Urinary bladder (tissue), 4 donors: ENCODE results near the gene SLC33A1. TPM values are rescaled to one million over a fixed set of nuclear protein-coding genes. Genes with fewer than 3 reads are reported as not detected.
"Not testable (repeated sequence)": the region's sequence is repeated elsewhere in the genome, so short reads cannot be mapped to it uniquely, and the experiment has no call there.

Experiments
- DNase-seq: peaks from one replicate; pipeline ENCODE4 v3.0.0-alpha.2; 2015; ENCODE audit errors: extremely low spot score
- H3K27ac ChIP-seq: one replicate; pipeline ENCODE4 v1.5.1; 2013; ENCODE audit warnings: low read depth, mild to moderate bottlenecking, moderate library complexity
- H3K36me3 ChIP-seq: one replicate; pipeline ENCODE4 v1.6.1; 2013; ENCODE audit warnings: mild to moderate bottlenecking, moderate library complexity; ENCODE audit not compliant: insufficient read depth
- H3K4me1 ChIP-seq: one replicate; pipeline ENCODE4 v1.6.1; 2013; ENCODE audit warnings: mild to moderate bottlenecking, moderate library complexity; ENCODE audit not compliant: insufficient read depth
- H3K4me3 ChIP-seq: one replicate; pipeline ENCODE4 v1.5.1; 2013; ENCODE audit warnings: low read depth, low read length
- WGBS: extraction: QIAGEN DNeasy Blood & Tissue Kit; methylation state at CpG from one replicate; pipeline ENCODE4 v1.1.7; 2013; 5-methylcytosine and 5-hydroxymethylcytosine counted together
- polyA plus RNA-seq: library from polyadenylated mRNA; stranded (reverse); fragments of 200-250 nt; gene quantifications from one replicate; pipeline ENCODE4 v1.2.3, GENCODE V29; 2013
- total RNA-seq: library from RNA; depleted of rRNA; stranded (reverse); fragments of >200 nt; gene quantifications from one replicate; pipeline ENCODE4 v1.2.3, GENCODE V29; 2014
- donor health status: healthy with polysubstance abuse.
- donor health status: healthy.

SLC33A1 gene
- total and polyA plus RNA-seq, 2 donors: 14.2 to 35.3 TPM

DNA sequence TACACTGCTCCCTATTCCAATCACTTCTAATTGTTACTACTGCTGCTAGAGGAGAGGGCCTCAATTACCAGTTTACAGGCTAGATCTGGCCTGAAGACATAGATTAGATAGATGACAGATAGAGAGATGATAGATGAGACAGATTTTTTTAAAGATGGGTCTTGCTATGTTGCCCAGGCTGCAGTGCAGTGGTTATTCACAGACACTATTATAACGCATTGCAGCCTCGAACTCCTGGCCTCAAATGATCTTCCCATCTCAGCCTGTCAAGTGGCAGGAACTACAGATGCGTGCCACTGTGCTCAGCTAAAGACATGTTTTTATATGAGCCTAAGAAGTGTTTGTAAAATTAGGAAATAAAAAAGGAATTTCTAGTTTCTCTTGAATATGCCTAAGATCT, 6.2 kb downstream of the SLC33A1 start:
- Histone ChIP-seq H3K36me3 (no peaks in the 10 kb centered on the region), H3K27ac (no peak overlapping the region), H3K4me1 (peaks cover 4% of the 10 kb centered on the region), H3K4me3 (no peak overlapping the region)
- no peak for DNase-seq
- WGBS: 78% methylated on average over 3 of the region's 3 CpGs

DNA sequence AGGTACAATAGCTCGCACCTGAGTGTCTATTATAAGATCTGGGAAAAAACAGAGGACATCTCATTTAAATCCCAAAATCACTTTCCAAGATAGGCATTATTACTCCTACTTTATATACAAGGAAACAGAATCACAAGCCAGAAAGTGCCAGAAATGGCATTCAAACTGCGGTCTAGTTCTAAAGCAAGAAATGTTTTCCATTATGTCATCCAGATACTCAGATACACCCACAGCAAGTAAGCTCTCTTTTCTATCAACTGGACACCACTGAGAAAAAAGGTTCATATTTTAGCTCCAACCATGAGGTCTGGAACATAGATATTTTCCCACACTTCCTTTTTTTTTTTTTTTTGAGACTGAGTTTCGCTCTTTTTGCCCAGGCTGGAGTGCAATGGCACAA, 8.1 kb downstream of the SLC33A1 start:
- Histone ChIP-seq H3K4me1 (no peaks in the 10 kb centered on the region), H3K27ac (no peak overlapping the region), H3K36me3 (no peaks in the 10 kb centered on the region), H3K4me3 (no peak overlapping the region)
- DNase-seq: no peak
- 79% methylated on average over 3 of the region's 3 CpGs for WGBS

DNA sequence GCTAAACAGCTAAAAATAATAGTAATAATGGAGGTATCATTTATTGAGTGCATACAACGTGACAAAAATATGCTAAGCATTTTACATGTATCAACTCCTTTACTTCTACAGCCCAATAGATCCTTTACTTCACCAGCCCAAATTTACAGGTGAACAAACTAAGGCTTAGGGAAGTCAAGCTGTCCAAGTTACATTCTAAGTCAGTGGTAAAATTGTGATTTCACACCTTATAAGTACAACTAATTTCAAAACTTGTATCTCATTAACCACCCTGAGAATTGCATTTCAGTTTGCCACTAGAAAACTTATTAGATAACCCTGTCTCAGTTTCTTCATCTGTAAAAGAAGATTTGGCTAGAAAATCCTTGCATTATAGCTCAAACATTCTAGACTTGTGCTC, 10.7 kb downstream of the SLC33A1 start:
- no peaks in the 10 kb centered on the region for H3K36me3 ChIP-seq
- no peak overlapping the region for H3K4me3 ChIP-seq
- 76% methylated on average over 1 of the region's 1 CpG for WGBS
- DNase-seq: no peak
- H3K4me1 ChIP-seq: no peaks in the 10 kb centered on the region
- H3K27ac ChIP-seq: no peak overlapping the region

DNA sequence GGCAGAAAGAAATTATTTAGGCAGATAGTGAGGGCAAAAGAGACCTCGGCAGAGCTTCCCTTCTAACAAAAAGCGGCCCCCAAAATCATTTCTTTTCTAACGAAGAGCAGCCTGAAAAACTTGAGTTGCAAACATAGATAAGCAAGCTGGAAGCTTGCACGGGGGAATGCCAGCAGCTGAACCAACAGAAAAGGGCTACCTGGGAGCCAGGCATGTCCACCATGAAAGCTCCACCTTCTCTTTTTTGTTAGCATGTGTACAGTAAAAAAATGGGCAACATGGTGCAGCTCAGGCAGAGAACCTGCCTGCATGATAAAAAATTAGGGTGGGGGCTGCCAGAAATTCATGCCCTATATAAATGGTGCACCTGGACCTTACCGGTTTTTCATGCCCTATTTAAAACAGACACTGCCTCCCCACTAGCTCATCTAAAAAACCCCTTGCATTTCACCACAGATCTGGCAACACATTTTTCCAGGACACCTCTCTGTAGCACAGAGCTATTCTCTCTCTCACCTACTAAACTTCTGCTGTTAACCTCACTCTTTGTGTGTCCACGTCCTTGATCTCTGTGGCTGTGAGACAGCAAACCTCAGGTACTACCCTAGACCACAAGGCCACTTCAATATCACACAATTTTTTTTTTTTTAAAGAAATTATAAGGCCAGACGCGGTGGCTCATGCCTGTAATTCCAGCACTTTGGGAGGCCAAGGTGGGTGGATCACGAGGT, 18.7 kb downstream of the SLC33A1 start:
- H3K4me1 ChIP-seq: no peaks in the 10 kb centered on the region
- H3K4me3 ChIP-seq: no peak overlapping the region
- WGBS: 92% methylated on average over 9 of the region's 9 CpGs
- no peak overlapping the region for H3K27ac ChIP-seq
- no peak for DNase-seq
- peaks cover 2% of the 10 kb centered on the region for H3K36me3 ChIP-seq

DNA sequence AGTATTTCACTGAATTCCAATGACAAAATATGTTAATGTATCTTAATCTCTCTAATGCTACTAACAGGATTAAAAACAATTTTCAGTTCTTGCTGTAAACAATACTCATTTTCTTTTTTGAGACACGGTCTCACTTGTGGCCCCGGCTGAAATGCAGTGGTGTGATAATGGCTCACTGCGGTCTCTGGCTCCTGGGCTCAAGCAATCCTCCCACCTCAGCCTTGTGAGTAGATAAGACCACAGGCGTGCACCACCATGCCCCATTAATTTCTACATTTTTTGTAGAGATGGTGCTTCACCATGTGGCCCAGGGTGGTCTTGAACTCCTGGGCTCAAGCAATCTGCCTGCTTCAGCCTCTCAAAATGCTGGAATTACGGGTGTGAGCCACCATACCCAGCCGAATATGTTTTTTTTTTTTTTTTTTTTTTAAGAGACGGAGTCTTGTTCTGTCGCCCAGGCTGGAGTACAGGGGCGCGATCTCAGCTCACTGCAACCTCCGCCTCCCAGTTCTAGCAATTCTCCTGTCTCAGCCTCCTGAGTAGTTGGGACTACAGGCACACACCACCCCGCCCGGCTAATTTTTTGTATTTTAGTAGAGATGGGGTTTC, 25.6 kb downstream of the SLC33A1 start:
- not testable (repeated sequence) for H3K27ac ChIP-seq, H3K4me1 ChIP-seq, H3K4me3 ChIP-seq, H3K36me3 ChIP-seq, DNase-seq
- WGBS: 96% methylated on average over 13 of the region's 13 CpGs

DNA sequence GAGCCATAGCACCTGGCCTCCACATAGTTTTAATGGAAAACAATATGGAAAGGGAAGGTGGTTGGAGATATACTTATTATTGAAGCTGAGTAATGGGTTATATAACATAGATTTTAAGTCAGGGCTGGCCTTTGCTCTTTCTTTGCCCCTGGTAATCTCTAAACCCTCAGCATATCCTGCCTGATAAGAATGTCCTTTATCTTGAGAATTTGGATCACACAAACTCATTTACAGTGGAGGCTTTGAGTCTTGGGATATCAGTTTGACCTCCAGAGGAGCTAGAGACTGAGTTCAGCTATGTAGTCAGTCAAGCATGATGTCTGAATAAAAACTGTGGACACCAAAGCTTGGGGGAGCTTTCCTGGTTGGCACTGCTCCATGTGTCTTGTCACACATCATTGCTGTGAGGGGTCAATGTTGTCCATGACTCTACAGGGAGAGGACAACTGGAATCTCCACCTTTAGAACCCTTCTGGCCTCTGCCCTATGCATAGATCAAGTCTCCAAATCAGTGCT, 39.1 kb downstream of the SLC33A1 start:
- DNase-seq: no peak
- H3K36me3 ChIP-seq: no peaks in the 10 kb centered on the region
- no peak overlapping the region for H3K4me3 ChIP-seq
- no peak overlapping the region for H3K27ac ChIP-seq
- no peaks in the 10 kb centered on the region for H3K4me1 ChIP-seq

DNA sequence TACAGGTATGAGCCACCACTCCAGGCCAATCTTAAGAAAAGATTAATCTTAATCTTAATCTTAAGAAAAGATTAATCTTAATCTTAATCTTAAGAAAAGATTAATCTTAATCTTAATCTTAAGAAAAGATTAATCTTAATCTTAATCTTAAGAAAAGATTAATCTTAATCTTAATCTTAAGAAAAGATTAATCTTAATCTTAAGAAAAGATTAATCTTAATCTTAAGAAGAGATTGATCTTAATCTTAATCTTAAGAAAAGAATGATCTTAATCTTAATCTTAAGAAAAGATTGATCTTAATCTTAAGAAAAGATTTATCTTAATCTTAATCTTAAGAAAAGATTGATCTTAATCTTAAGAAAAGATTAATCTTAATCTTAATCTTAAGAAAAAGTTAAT, 41.0 kb downstream of the SLC33A1 start:
- H3K4me3 ChIP-seq, H3K27ac ChIP-seq, H3K36me3 ChIP-seq, DNase-seq, H3K4me1 ChIP-seq: not testable (repeated sequence)

DNA sequence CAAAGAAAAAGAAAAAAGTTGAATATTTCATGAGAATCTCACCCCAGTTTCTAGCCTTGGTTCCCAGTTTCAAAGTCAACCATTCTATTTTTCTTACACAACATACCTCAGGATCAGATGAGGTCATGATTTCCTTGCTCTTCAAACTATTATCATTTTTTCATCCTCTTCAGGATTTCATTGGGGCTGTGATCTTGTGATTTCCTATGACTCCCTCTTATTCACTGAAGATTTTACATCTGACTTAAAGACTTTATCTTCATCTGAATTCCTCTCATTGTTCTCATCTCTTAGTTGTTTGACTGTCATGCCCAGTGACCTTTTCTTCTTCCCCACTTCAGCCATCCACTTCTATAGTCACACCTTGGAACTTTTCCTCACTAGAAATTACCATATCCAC, 45.0 kb downstream of the SLC33A1 start:
- H3K27ac ChIP-seq: no peak overlapping the region
- no peaks in the 10 kb centered on the region for H3K4me1 ChIP-seq
- DNase-seq: no peak
- no peak overlapping the region for H3K4me3 ChIP-seq
- H3K36me3 ChIP-seq: no peaks in the 10 kb centered on the region

DNA sequence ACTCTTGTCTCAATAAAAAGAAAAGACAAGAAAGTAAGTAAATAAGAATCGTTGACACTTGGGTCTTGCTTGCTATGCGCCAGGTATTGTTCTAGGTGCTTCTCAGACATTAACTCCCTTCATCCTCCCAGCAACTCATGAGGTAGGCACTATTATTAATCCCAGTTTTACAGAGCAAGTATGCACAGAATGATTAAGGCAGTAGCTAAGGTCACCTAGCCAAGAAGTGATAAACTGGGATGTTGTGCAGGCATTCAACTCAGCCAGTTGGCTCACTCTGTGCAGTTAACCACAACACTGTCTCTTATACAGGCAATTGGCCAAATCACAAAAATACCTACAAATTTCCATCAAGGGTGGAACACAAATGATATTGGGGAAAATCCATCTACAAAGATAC, 46.4 kb downstream of the SLC33A1 start:
- Histone ChIP-seq H3K27ac (no peak overlapping the region), H3K4me3 (no peak overlapping the region), H3K36me3 (no peaks in the 10 kb centered on the region), H3K4me1 (no peaks in the 10 kb centered on the region)
- no peak for DNase-seq
- 87% methylated on average over 2 of the region's 2 CpGs for WGBS

DNA sequence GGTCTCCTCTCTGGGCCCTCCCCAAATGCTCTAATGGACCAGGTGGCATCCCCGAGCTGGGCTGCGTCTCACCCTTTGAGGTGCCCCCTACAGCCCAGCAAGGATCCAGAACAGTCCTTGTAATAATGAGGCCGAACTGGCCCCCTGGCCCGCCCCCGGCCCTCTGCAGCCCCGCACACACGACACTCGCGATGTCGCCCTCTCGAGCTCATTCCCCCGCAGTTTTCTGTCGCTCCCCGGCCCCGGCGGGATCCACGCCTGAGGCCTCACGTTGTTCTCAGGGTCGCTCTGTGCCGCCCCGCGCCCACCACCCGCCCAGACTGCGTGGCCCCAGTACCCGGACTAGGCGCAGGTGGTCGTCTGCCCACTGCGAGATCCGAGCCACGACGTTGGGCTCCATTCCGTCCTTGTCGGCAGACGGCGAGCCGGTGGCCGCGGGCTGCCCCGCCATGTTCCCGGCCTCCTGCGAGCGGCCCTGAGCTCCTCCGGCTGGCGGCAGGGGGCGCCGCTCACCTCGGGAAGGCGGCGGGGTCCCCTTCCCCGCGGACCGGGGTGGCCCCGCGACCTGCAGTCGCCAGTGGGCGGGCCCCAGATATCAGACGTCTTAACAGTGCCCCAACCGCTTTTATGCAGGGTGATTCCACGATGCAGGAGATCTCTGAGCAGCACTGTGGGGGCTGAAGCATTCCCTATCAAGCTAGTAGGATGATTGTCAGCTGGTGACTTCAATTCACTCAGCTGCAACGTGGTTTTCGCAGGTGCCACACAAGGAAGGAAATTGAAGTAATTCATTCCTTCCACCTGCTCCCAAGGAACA, 48.2 kb downstream of the SLC33A1 start, which contains the start of gene C3orf33:
Gene C3orf33 (minus strand): TSS at position 477 of the 817 bp plus-strand sequence. CDS start 26 bp downstream, at position 451.
- WGBS: under 1% methylated on average over 61 of the region's 61 CpGs
- DNase-seq: no peak
- Histone ChIP-seq H3K4me3 (peak within 1 kb of the TSS; percentile 68), H3K4me1 (no peaks in the 10 kb centered on the region), H3K27ac (peak within 1 kb of the TSS; percentile 77), H3K36me3 (no peaks in the 10 kb centered on the region)

DNA sequence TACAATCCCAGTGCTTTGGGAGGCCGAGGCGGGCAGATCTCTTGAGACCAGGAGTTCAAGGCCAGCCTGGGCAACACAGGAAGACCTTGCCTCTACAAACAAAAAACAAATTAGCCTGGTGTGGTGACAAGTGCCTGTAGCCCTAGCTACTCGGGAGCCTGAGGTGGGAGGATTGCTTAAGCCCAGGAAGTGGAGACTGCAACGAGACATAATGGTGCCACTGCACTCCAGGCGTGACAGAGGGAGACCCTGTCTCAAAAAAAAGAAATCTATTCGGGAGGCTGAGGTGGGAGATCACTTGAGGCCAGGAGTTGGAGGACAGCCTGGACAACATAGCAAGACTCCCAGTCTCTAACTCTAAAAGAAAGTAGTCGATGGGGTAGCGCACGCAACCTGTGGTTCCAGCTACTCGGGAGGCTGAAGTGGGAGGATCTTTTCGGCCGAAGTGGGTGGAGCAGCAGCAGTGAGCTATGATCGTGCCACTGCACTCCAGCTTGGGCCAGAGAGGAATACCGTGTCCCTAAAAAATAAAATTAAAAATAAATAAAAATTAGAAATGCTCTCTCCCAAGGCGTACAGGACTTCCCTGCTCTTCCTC, 48.9 kb downstream of the SLC33A1 start:
- H3K27ac ChIP-seq: no peak overlapping the region
- H3K4me3 ChIP-seq: peak overlapping the region; percentile 68
- no peaks in the 10 kb centered on the region for H3K36me3 ChIP-seq
- DNase-seq: no peak
- WGBS: 53% methylated on average over 15 of the region's 15 CpGs
- no peaks in the 10 kb centered on the region for H3K4me1 ChIP-seq

DNA sequence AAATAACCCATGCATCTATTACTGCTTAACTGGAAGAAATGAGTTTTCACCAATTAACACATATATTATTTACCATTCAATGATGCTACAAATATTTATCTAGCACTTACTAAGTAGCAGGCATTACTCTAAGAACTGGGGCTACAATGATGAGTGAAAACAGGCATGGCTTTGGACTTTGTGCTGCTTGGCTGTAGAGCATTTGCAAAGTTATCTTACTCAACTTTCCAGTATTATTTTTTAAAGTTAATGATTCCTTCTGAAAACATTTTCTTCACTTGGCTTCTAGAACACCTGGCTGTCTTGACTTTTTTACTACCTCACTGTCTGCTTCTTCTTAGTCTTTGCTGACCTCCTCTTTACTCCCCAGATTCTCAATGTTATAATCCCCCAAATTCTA, 49.9 kb downstream of the SLC33A1 start:
- H3K36me3 ChIP-seq: no peaks in the 10 kb centered on the region
- H3K4me1 ChIP-seq: no peaks in the 10 kb centered on the region
- DNase-seq: no peak
- no peak overlapping the region for H3K27ac ChIP-seq
- no peak overlapping the region for H3K4me3 ChIP-seq

DNA sequence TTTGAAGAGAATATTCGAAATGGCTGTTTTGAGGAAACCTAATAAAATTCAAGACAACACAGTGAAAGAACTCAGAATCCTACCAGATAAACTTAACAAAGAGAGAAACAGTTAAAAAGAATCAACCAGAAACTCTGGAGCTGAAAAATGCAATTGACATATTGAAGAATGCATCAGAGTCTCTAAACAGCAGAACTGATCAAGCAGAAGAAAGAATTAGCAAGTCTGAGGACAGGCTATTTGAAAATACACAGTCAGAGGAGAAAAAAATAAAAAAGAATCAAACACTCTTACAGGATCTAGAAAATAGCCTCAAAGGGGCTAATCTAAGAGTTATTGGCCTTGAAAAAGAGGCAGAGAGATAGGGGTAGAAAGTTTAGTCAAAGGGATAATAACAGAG, 61.7 kb downstream of the SLC33A1 start:
- Histone ChIP-seq H3K4me3 (no peak overlapping the region), H3K36me3 (no peaks in the 10 kb centered on the region), H3K4me1 (no peaks in the 10 kb centered on the region), H3K27ac (no peak overlapping the region)
- 94% methylated on average over 1 of the region's 1 CpG for WGBS
- DNase-seq: no peak
